ENCODE results near the gene TTLL8.

Gene TTLL8

GRCh38 chr22:50022171-50022819, 35.8 kb downstream of the TTLL8 start:
- H3K9me2 ChIP-seq (replicated peaks; ENCODE audit: low read depth, low read length), result no peaks in the 10 kb centered on the region
- H3K4me3 ChIP-seq (ENCODE audit: low read length, poor library complexity, severe bottlenecking), result no peak overlapping the region
- H3K9me3 ChIP-seq (ENCODE audit: insufficient read depth, low read depth, low read length), result no peaks in the 10 kb centered on the region
- H3K27me3 ChIP-seq (ENCODE audit: insufficient read depth, low read length, poor library complexity, severe bottlenecking), result no peaks in the 10 kb centered on the region
- peaks cover 9% of the 10 kb centered on the region for H3K4me1 ChIP-seq (ENCODE audit: insufficient read depth, low read length, poor library complexity, severe bottlenecking)
- H4K20me1 ChIP-seq (ENCODE audit: insufficient read depth, low read length, poor library complexity, severe bottlenecking), result no peaks in the 10 kb centered on the region
- H2AFZ ChIP-seq (ENCODE audit: low read length), result no peak overlapping the region
- H3K4me2 ChIP-seq (ENCODE audit: low read depth, low read length, poor library complexity, severe bottlenecking), result no peak overlapping the region
- TF ChIP-seq CTCF (conservative IDR thresholded peaks at IDR 0.05; ENCODE audit: low read length) (no peak), EZH2phosphoT487 (IDR thresholded peaks at IDR 0.05; ENCODE audit: borderline replicate concordance) (no peak)
- H3K79me2 ChIP-seq (ENCODE audit: insufficient read depth, low read length), result no peaks in the 10 kb centered on the region
- H3K9ac ChIP-seq (ENCODE audit: low read depth, low read length, poor library complexity, severe bottlenecking), result no peak overlapping the region
- no peaks in the 10 kb centered on the region; the same call in 1 of the 2 replicates for H3F3A ChIP-seq (ENCODE audit: low read depth)
- no peaks in the 10 kb centered on the region for H3K36me3 ChIP-seq (ENCODE audit: insufficient read depth, low read length)

DNA sequence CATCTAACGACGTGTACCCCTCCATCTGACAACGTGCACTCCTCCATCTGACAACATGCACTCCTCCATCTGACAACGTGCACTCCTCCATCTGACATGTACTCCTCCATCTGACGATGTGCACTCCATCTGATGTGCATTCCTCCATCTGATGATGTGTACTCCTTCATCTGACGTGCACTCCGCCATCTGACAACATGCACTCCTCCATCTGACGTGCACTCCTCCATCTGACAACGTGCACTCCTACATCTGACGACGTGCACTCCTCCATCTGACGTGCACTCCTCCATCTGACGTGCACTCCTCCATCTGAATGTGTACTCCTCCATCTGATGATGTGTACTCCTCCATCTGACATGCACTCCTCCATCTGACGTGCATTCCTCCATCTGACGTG, 37.5 kb downstream of the TTLL8 start:
- H3K27me3 ChIP-seq (ENCODE audit: insufficient read depth, low read length, poor library complexity, severe bottlenecking), result no peaks in the 10 kb centered on the region
- H3K9me2 ChIP-seq (replicated peaks; ENCODE audit: low read depth, low read length), result no peaks in the 10 kb centered on the region
- H3K36me3 ChIP-seq (ENCODE audit: insufficient read depth, low read length), result no peaks in the 10 kb centered on the region
- no peaks in the 10 kb centered on the region for H3K79me2 ChIP-seq (ENCODE audit: insufficient read depth, low read length)
- H3F3A ChIP-seq (ENCODE audit: low read depth), result no peaks in the 10 kb centered on the region; the same call in 1 of the 2 replicates
- no peak overlapping the region for H2AFZ ChIP-seq (ENCODE audit: low read length)
- H3K4me1 ChIP-seq (ENCODE audit: insufficient read depth, low read length, poor library complexity, severe bottlenecking), result peaks cover 9% of the 10 kb centered on the region
- TF ChIP-seq EZH2phosphoT487 (IDR thresholded peaks at IDR 0.05; ENCODE audit: borderline replicate concordance) (no peak), CTCF (conservative IDR thresholded peaks at IDR 0.05; ENCODE audit: low read length) (no peak)
- H3K4me3 ChIP-seq (ENCODE audit: low read length, poor library complexity, severe bottlenecking), result no peak overlapping the region
- H3K4me2 ChIP-seq (ENCODE audit: low read depth, low read length, poor library complexity, severe bottlenecking), result no peak overlapping the region
- H3K9me3 ChIP-seq (ENCODE audit: insufficient read depth, low read depth, low read length), result no peaks in the 10 kb centered on the region
- no peak overlapping the region for H3K9ac ChIP-seq (ENCODE audit: low read depth, low read length, poor library complexity, severe bottlenecking)
- H4K20me1 ChIP-seq (ENCODE audit: insufficient read depth, low read length, poor library complexity, severe bottlenecking), result no peaks in the 10 kb centered on the region

DNA sequence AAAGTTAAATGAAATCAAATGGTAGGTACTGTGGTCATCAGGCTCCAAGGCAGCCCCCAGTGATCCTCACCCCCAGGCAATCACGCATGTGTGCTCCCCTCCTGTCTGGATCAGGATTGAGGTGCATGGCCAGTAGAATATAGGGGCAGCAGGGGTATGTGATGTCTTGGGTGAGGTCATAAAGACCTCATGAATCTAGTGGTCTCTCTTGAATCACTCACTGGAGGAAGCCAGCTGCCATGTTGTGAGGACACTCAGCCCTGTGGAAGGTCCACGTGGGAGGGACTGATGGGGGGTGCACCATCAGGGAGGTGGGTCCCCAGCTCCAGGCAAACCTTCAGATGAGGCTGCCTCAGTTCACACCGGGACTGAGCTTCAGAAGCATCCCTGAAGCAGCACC, 38.8 kb downstream of the TTLL8 start:
- Histone ChIP-seq H3K36me3 (ENCODE audit: insufficient read depth, low read length) (no peaks in the 10 kb centered on the region), H3F3A (ENCODE audit: low read depth) (no peaks in the 10 kb centered on the region; the same call in 1 of the 2 replicates), H3K9me3 (ENCODE audit: insufficient read depth, low read depth, low read length) (no peaks in the 10 kb centered on the region), H3K9me2 (replicated peaks; ENCODE audit: low read depth, low read length) (no peaks in the 10 kb centered on the region), H3K4me1 (ENCODE audit: insufficient read depth, low read length, poor library complexity, severe bottlenecking) (peaks cover 9% of the 10 kb centered on the region), H3K4me2 (ENCODE audit: low read depth, low read length, poor library complexity, severe bottlenecking) (peak overlapping the region; percentile 56), H3K79me2 (ENCODE audit: insufficient read depth, low read length) (no peaks in the 10 kb centered on the region), H3K9ac (ENCODE audit: low read depth, low read length, poor library complexity, severe bottlenecking) (peak overlapping the region; percentile 8), H2AFZ (ENCODE audit: low read length) (peak overlapping the region; percentile 63), H3K27me3 (ENCODE audit: insufficient read depth, low read length, poor library complexity, severe bottlenecking) (no peaks in the 10 kb centered on the region), H4K20me1 (ENCODE audit: insufficient read depth, low read length, poor library complexity, severe bottlenecking) (no peaks in the 10 kb centered on the region), H3K4me3 (ENCODE audit: low read length, poor library complexity, severe bottlenecking) (peak overlapping the region; percentile 24)
- no peak for TF ChIP-seq EZH2phosphoT487 (IDR thresholded peaks at IDR 0.05; ENCODE audit: borderline replicate concordance)
- TF ChIP-seq CTCF (conservative IDR thresholded peaks at IDR 0.05; ENCODE audit: low read length), result no peak

All from Loucy (cell line).